Gastroesophageal sphincter (tissue), 3 donors: ENCODE measurements around the gene ADM.

ENCODE experiments used
- POLR2A ChIP-seq, 2 donors: fragments of 450-650 bp; IDR thresholded peaks; one replicate each; pipeline ENCODE4 v1.6.1; 2017; ENCODE audit warnings: antibody characterized with exemption in 2 of 2, mild to moderate bottlenecking in 2 of 2, moderate library complexity in 1 of 2
- TF ChIP-seq, protein P1 (sequence below), 4 experiments: fragments of 200-600 bp in 2 of 4; fragments of 450-650 bp in 2 of 4; sonication (generic) in 1 of 4; IDR thresholded peaks; one replicate each; pipeline ENCODE4 v1.5.1; 2017 to 2019; ENCODE audit warnings: antibody characterized with exemption in 4 of 4, mild to moderate bottlenecking in 2 of 4, moderate library complexity in 2 of 4

GRCh38 chr11:10323793-10324170 lies 18.9 kb downstream of the ADM start:
- TF ChIP-seq, protein P1, sequence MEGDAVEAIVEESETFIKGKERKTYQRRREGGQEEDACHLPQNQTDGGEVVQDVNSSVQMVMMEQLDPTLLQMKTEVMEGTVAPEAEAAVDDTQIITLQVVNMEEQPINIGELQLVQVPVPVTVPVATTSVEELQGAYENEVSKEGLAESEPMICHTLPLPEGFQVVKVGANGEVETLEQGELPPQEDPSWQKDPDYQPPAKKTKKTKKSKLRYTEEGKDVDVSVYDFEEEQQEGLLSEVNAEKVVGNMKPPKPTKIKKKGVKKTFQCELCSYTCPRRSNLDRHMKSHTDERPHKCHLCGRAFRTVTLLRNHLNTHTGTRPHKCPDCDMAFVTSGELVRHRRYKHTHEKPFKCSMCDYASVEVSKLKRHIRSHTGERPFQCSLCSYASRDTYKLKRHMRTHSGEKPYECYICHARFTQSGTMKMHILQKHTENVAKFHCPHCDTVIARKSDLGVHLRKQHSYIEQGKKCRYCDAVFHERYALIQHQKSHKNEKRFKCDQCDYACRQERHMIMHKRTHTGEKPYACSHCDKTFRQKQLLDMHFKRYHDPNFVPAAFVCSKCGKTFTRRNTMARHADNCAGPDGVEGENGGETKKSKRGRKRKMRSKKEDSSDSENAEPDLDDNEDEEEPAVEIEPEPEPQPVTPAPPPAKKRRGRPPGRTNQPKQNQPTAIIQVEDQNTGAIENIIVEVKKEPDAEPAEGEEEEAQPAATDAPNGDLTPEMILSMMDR (IDR thresholded peaks at IDR 0.05), result no peak
- TF ChIP-seq POLR2A (IDR thresholded peaks at IDR 0.05), result no peak
